Ovary (tissue), 9 donors: Measurements from ENCODE around the gene CCNG2. TPM values are rescaled to one million over a fixed set of nuclear protein-coding genes. Genes with fewer than 3 reads are reported as not detected.

Experiments
- DNase-seq, 5 donors: peaks; one replicate each; pipeline ENCODE4 v3.0.0-alpha.2; 2019 to 2020
- H3K27ac ChIP-seq, 2 donors: fragments of 200-600 bp; one replicate each; pipeline versions ENCODE4 v1.5.1 to v1.8.0; 2019 to 2022
- H3K27me3 ChIP-seq: fragments of 200-600 bp; one replicate; pipeline ENCODE4 v1.8.0; 2022
- H3K36me3 ChIP-seq: fragments of 200-600 bp; sonication (generic); one replicate; pipeline ENCODE4 v1.5.1; 2019
- H3K4me1 ChIP-seq: one replicate; pipeline ENCODE4 v1.8.1; 2013; ENCODE audit warnings: mild to moderate bottlenecking, moderate library complexity; ENCODE audit not compliant: insufficient read depth
- H3K4me3 ChIP-seq: fragments of 200-600 bp; sonication (generic); one replicate; pipeline ENCODE4 v1.5.1; 2017
- H3K9me3 ChIP-seq, 2 donors: fragments of 200-600 bp in 1 of 2; sonication (generic) in 1 of 2; one replicate each; pipeline versions ENCODE4 v1.5.1 to v1.8.1; 2013 to 2019; ENCODE audit warnings: mild to moderate bottlenecking in 1 of 2, moderate library complexity in 1 of 2
- EP300 ChIP-seq: sonication (generic); formaldehyde crosslinking; IDR thresholded peaks from one replicate; pipeline ENCODE4 v1.6.1; 2017; ENCODE audit warnings: antibody characterized with exemption
- POLR2A ChIP-seq: fragments of 450-650 bp; IDR thresholded peaks from one replicate; pipeline ENCODE4 v1.6.1; 2017; ENCODE audit warnings: antibody characterized with exemption, mild to moderate bottlenecking, moderate library complexity
- WGBS, 3 donors: extraction: QIAGEN DNeasy Blood & Tissue Kit in 1 of 3; methylation state at CpG; one replicate each; pipeline versions ENCODE4 v1.1.5 to v1.1.7; 2013 to 2017; 5-methylcytosine and 5-hydroxymethylcytosine counted together
- intact Hi-C, 4 donors: fragments of 100-400 bp; cut with DNase I; formaldehyde crosslinking; loops; one replicate each; pipeline versions ENCODE4 v1.11.0 to v1.15.1; 2022 to 2023
- polyA plus RNA-seq, 2 donors: library from polyadenylated mRNA; stranded (reverse); fragments of 200-250 nt in 1 of 2; fragments of 350-450 nt in 1 of 2; fragmentation: Illumina TruSeq in 1 of 2; extraction: RNeasy Lipid Tissue Mini Kit (QIAGEN cat#74804) in 1 of 2; gene quantifications; one replicate each; pipeline ENCODE4 v1.2.3, GENCODE V29; 2013 to 2014
- total RNA-seq, 7 donors: library from RNA; depleted of rRNA in 2 of 7; stranded (reverse); fragments of >200 nt in 2 of 7; fragmentation: NEBNext Ultra II Directional in 3 of 7; extraction: Animal tissue kit (Norgen Biotek cat#: 25700) in 3 of 7; gene quantifications; one replicate each; pipeline versions ENCODE4 v1.1.0 to v1.2.4, GENCODE V29; 2016 to 2023
- TF ChIP-seq, protein P1 (sequence below), 3 donors: fragments of 450-650 bp in 2 of 3; fragments of 200-600 bp in 1 of 3; IDR thresholded peaks; one replicate each; pipeline versions ENCODE4 v1.5.1 to v1.8.0; 2016 to 2022; ENCODE audit warnings: antibody characterized with exemption in 3 of 3, mild to moderate bottlenecking in 1 of 3
- donor health status: DM: no; HTN: no; CAD: no; lungs with moderate emphysema.
- donor health status: DM: no; HTN: no; CAD: no.
- donor health status: Bipolar disorder and iron deficiency.
- donor health status: DM: yes; HTN: yes; CAD: no.
- donor health status: DM: no; HTN: no; CAD: no.
- donor health status: DM: yes; HTN: yes; CAD: no.

The CCNG2 gene
- total and polyA plus RNA-seq, 9 donors = 9.9 to 44.9 (median 22.7) TPM

- no peak overlapping the region for H3K27ac ChIP-seq
- intact Hi-C loops = no loop called here
- H3K27me3 ChIP-seq = no peaks in the 10 kb centered on the region
- no peak for TF ChIP-seq EP300
- TF ChIP-seq, protein P1, sequence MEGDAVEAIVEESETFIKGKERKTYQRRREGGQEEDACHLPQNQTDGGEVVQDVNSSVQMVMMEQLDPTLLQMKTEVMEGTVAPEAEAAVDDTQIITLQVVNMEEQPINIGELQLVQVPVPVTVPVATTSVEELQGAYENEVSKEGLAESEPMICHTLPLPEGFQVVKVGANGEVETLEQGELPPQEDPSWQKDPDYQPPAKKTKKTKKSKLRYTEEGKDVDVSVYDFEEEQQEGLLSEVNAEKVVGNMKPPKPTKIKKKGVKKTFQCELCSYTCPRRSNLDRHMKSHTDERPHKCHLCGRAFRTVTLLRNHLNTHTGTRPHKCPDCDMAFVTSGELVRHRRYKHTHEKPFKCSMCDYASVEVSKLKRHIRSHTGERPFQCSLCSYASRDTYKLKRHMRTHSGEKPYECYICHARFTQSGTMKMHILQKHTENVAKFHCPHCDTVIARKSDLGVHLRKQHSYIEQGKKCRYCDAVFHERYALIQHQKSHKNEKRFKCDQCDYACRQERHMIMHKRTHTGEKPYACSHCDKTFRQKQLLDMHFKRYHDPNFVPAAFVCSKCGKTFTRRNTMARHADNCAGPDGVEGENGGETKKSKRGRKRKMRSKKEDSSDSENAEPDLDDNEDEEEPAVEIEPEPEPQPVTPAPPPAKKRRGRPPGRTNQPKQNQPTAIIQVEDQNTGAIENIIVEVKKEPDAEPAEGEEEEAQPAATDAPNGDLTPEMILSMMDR (IDR thresholded peaks at IDR 0.05) = no peak
- TF ChIP-seq POLR2A = no peak
- WGBS, 3 donors = 90 to 92% (median 91%) methylated on average over 8 of the region's 8 CpGs
- H3K4me1 ChIP-seq = no peaks in the 10 kb centered on the region
- H3K36me3 ChIP-seq = no peaks in the 10 kb centered on the region
- no peaks in the 10 kb centered on the region for H3K9me3 ChIP-seq
- DNase-seq = no peak
- H3K4me3 ChIP-seq = no peak overlapping the region
Measured at GRCh38 chr4:77120886-77121508, 36.0 kb upstream of the CCNG2 start.

- no peak for DNase-seq
- no peaks in the 10 kb centered on the region for H3K9me3 ChIP-seq
- WGBS, 3 donors = 86 to 91% (median 87%) methylated on average over 5 of the region's 5 CpGs
- H3K4me1 ChIP-seq = no peaks in the 10 kb centered on the region
- no peak overlapping the region for H3K4me3 ChIP-seq
- TF ChIP-seq POLR2A (no peak), EP300 (no peak)
- TF ChIP-seq, protein P1 (IDR thresholded peaks at IDR 0.05) = no peak
- no peak overlapping the region for H3K27ac ChIP-seq
- intact Hi-C loops = no loop called here
- no peaks in the 10 kb centered on the region for H3K36me3 ChIP-seq
- no peaks in the 10 kb centered on the region for H3K27me3 ChIP-seq
Measured at GRCh38 chr4:77121736-77122240, 35.2 kb upstream of the CCNG2 start.

- WGBS, 3 donors = 80 to 82% (median 80%) methylated on average over 4 of the region's 4 CpGs
Measured at GRCh38 chr4:77122656-77123055, 34.4 kb upstream of the CCNG2 start.

GRCh38 chr4:77123411-77123810 is 33.6 kb upstream of the CCNG2 start:
- H3K9me3 ChIP-seq = no peaks in the 10 kb centered on the region
- WGBS, 3 donors = 81 to 91% (median 84%) methylated on average over 1 of the region's 1 CpG
- H3K4me1 ChIP-seq = no peaks in the 10 kb centered on the region
- no peak overlapping the region for H3K4me3 ChIP-seq
- TF ChIP-seq, protein P1 (IDR thresholded peaks at IDR 0.05) = no peak
- no peaks in the 10 kb centered on the region for H3K27me3 ChIP-seq
- intact Hi-C loops = no loop called here
- DNase-seq = no peak
- no peaks in the 10 kb centered on the region for H3K36me3 ChIP-seq
- H3K27ac ChIP-seq = no peak overlapping the region

More at GRCh38 chr4:77122656-77123055, 34.4 kb upstream of the CCNG2 start:
- intact Hi-C loops = no loop called here
- DNase-seq = no peak
- no peak for TF ChIP-seq POLR2A
- TF ChIP-seq EP300 = no peak
- TF ChIP-seq, protein P1 (IDR thresholded peaks at IDR 0.05) = no peak
- Histone ChIP-seq H3K27me3 (no peaks in the 10 kb centered on the region), H3K4me3 (no peak overlapping the region), H3K27ac (no peak overlapping the region), H3K4me1 (no peaks in the 10 kb centered on the region), H3K36me3 (no peaks in the 10 kb centered on the region), H3K9me3 (no peaks in the 10 kb centered on the region)
